GM10248 (cell line): ENCODE measurements around the gene OR2T3.
"Not testable (repeated sequence)": the region's sequence is repeated elsewhere in the genome, so short reads cannot be mapped to it uniquely, and the experiment has no call there.

Source experiments
- CTCF ChIA-PET: fragments of 300-600 bp; sonication (Branson Sonifier 250); formaldehyde crosslinking; extraction: SDS; loops from one replicate; lab custom pipeline; 2021; ENCODE audit warnings: antibody characterized with exemption; lab: Yijun Ruan, JAX
- POLR2A ChIA-PET: fragments of 350-650 bp; sonication (Branson Sonifier 250); formaldehyde crosslinking; extraction: SDS; loops from one replicate; lab custom pipeline; 2020; ENCODE audit warnings: antibody characterized with exemption; lab: Yijun Ruan, JAX
- DNase-seq: peaks from one replicate; pipeline ENCODE4 v3.0.0; 2012; ENCODE audit errors: extremely low spot score
- CTCF ChIP-seq: IDR thresholded peaks from 2 replicates; pipeline ENCODE4 v1.5.1; 2012; ENCODE audit warnings: mild to moderate bottlenecking, low read depth; ENCODE audit errors: extremely low read depth, missing control alignments, control extremely low read depth

Gene OR2T3

GRCh38 chr1:248455045-248455444 lies 18.1 kb upstream of the OR2T3 start:
- DNase-seq, POLR2A ChIA-PET, CTCF ChIA-PET: not testable (repeated sequence)

GRCh38 chr1:248456635-248457034 lies 16.5 kb upstream of the OR2T3 start:
- DNase-seq, POLR2A ChIA-PET: not testable (repeated sequence)

DNA sequence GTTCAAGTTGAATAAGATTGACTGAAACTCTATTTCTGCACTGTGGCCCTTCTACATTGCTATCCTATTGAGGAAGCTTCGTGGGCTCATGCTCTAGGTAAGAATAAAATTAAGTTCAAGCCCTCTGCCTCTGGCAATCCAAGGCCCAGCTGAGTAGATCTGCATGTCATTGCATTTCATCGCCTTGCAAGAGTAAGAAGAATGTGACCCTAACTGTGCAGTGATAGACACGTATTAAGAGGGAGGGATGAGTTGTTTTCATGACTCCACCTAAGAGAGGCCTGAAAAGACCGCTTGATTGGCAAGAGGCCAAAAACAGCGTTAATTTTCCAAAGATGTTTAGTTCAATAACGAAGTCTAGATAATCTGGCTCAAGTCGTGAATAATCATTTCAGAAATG lies 14.0 kb upstream of the OR2T3 start:
- CTCF ChIA-PET, DNase-seq, POLR2A ChIA-PET: not testable (repeated sequence)

More at GRCh38 chr1:248456635-248457034, 16.5 kb upstream of the OR2T3 start:
- CTCF ChIA-PET: not testable (repeated sequence)

DNA sequence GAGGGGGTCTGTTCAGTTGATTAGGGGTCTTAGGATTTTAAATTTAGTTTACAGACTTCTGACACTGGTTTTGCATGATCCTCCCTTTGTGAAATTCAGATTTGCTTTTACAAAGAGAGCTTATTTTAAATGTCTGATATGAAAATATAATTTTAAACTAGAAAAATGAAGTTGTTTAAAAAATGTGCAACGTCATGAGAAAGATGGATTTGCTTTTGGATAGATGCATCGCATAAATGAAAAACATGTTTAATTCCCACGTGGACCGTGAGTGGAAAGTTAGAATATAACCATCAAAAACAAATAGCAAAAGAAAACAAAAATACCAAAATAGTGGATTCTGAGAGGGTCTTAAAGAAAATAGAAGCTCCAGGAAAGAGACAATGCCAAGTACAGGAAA lies 2.0 kb upstream of the OR2T3 start:
- no peak for DNase-seq
- ChIA-PET CTCF (no interaction called here), POLR2A (no interaction called here)
- no peak for TF ChIP-seq CTCF

DNA sequence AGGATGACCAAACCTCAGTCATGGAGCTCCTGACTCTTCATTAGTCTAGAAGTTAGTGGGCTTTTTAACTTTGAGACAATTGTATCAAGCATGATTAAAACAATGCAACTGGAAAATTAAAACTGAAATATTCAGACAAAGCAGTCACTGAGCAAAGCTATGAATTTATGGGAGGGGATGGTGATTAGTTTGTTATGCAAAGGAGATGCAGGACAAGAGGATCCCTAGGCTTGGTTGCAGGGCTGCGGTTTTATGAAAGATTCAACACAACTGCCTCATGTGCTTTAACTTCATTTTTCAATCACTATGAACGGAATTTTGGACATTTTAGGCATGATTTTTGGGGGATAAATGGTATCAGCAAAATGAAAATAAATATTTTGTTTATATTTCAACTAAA lies 1.0 kb upstream of the OR2T3 start:
- POLR2A ChIA-PET, DNase-seq, CTCF ChIA-PET: not testable (repeated sequence)

DNA sequence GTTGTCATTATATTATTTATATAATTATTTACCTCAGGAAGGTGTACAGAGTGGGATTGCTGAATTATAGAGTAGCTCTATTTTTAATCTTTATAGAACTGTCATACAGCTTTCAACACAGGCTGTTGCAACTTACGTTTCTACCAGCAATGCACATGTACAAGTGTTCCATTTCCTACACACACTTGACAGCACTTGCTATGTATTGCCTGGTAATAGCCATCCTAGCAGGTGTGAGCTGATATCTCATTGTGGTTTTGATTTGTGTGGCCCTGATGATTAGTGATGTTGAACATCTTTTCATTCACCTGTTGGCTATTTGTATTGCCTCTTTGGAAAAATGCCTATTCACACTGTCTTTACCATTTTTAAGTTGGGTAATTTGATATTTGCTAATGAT lies 2.5 kb downstream of the OR2T3 start:
- DNase-seq, CTCF ChIA-PET, POLR2A ChIA-PET: not testable (repeated sequence)

DNA sequence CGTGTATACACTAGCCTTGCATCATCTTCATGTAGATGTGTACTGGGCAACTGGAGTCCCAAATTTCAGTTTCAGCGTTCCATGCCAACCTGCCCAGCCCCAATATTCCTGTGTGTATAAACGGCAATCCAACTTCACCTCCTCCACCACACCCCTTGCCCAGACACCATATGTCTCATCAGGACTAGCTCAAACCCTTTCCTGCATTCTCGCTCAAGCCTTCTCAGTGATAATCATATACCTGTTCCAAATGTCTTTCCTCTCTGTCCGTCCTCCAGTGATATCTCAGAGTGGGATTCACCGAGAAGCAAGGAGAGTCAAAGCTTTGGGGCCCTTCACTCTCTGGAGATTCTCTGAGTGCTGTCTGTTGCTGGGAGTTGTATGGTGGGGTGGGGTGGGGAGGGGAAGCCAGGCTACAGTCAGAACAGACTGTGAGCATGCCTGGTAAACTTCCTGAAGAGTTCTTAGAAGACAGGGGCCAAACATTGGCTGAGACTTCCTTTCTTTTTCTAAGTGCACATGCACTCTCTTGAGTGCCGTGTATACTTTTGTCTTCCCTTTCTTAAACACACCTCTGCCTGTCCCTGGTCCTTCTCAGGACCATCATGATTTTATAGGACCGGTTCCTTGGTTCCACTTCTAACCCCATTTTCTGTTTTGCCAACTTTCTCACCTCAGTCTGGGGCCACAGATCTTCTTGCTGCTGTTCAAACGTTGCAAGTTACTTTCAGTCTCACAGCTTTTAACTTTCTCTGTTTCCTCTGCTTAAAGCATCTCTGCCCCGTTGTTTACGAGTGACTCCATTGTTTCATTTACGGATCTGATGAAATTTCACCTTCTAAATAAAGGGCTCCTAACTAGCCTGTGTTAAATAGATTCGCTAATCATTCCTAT lies 8.8 kb downstream of the OR2T3 start:
- CTCF ChIA-PET, DNase-seq, POLR2A ChIA-PET: not testable (repeated sequence)

- DNase-seq, CTCF ChIA-PET, POLR2A ChIA-PET: not testable (repeated sequence)
Measured at GRCh38 chr1:248488289-248488688, 15.1 kb downstream of the OR2T3 start, which contains the start of gene OR2T5. Gene OR2T5, plus strand, starts transcription at chr1:248488589. Its CDS starts 0 bp downstream, at chr1:248488589.

DNA sequence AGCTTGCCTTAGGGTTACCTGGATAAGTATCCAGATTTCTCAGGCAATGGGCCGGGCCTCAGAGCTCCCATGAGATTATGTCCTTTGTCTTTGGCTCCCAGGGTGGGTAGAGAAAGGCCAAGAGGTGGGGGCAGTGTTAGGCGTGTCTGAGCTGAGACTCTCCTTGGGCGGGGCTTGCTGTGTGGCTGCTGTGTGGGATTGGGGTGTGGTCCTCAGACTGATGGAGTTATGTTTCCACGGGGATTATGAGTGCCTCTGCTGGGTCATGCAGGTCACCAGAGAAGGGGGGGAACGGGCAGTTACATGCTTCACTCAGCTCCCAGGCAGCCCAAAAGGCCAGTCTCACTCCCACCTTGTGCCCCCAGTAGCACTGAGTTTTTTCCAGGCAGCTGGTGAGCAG lies 23.5 kb downstream of the OR2T3 start:
- CTCF ChIA-PET, DNase-seq, POLR2A ChIA-PET: not testable (repeated sequence)

GRCh38 chr1:248500305-248501035 lies 27.3 kb downstream of the OR2T3 start:
- DNase-seq, POLR2A ChIA-PET, CTCF ChIA-PET: not testable (repeated sequence)

GRCh38 chr1:248507773-248508172 lies 34.6 kb downstream of the OR2T3 start, which contains the start of gene OR2G6:
Gene OR2G6, plus strand, starts transcription at chr1:248508073. Its CDS starts 13,574 bp downstream, at chr1:248521647.
- CTCF ChIA-PET, DNase-seq, POLR2A ChIA-PET: not testable (repeated sequence)

- POLR2A ChIA-PET: not testable (repeated sequence)
Measured at GRCh38 chr1:248510217-248510616, 37.1 kb downstream of the OR2T3 start.

More at GRCh38 chr1:248510217-248510616, 37.1 kb downstream of the OR2T3 start:
- DNase-seq, CTCF ChIA-PET: not testable (repeated sequence)
